Stimulated activated CD8-positive, alpha-beta memory T cell treated with anti-CD3 and anti-CD28 coated beads, Interleukin-12 subunit alpha, Interleukin-12 subunit beta, amount 100 ng/mL, for 1 hour (primary cell): ENCODE measurements around the gene MYADML2.

Source experiments
- DNase-seq: peaks from one replicate; pipeline ENCODE4 v3.0.0-alpha.2; 2020; ENCODE audit warnings: low read depth

The MYADML2 gene

GRCh38 chr17:81898029-81898866 is 48.8 kb downstream of the MYADML2 start:
- DNase-seq: no peak

GRCh38 chr17:81895400-81895799 is 51.6 kb downstream of the MYADML2 start:
- DNase-seq: no peak

GRCh38 chr17:81891303-81891552 is 55.8 kb downstream of the MYADML2 start:
- no peak for DNase-seq

GRCh38 chr17:81890447-81891302 is 56.4 kb downstream of the MYADML2 start:
- no peak for DNase-seq
